IMR-90 (cell line): ENCODE results near the gene CCDC88B. TPM values are rescaled to one million over a fixed set of nuclear protein-coding genes. Genes with fewer than 3 reads are reported as not detected.

Experiments used
- CEBPB ChIP-seq: IDR thresholded peaks from 2 replicates; pipeline ENCODE4 v1.6.1; 2012; ENCODE audit warnings: low read depth, low read length, improper control_type of control experiment
- CHD1 ChIP-seq: IDR thresholded peaks from 2 replicates; pipeline ENCODE4 v1.6.1; 2012; ENCODE audit warnings: low read depth, low read length, improper control_type of control experiment
- ELK1 ChIP-seq: fragments of 150-350 bp; IDR thresholded peaks from 2 replicates; pipeline ENCODE4 v1.6.1; 2016; ENCODE audit warnings: low read depth, mild to moderate bottlenecking, low read length, moderate library complexity, borderline replicate concordance
- MAZ ChIP-seq: IDR thresholded peaks from 2 replicates; pipeline ENCODE4 v1.6.1; 2012; ENCODE audit warnings: low read depth, mild to moderate bottlenecking, low read length, improper control_type of control experiment, moderate library complexity, borderline replicate concordance
- NFE2L2 ChIP-seq: fragments of 150-350 bp; IDR thresholded peaks from 2 replicates; pipeline ENCODE4 v1.6.1; 2016; ENCODE audit warnings: low read depth, mild to moderate bottlenecking, low read length
- RAD21 ChIP-seq: IDR thresholded peaks from 2 replicates; pipeline ENCODE4 v1.6.1; 2012; ENCODE audit warnings: low read length, improper control_type of control experiment
- SMC3 ChIP-seq: fragments of 150-350 bp; IDR thresholded peaks from 2 replicates; pipeline ENCODE4 v1.6.1; 2016; ENCODE audit warnings: low read depth, mild to moderate bottlenecking, antibody characterized with exemption, low read length, moderate library complexity
- polyA plus RNA-seq, 3 experiments: library from polyadenylated mRNA; depleted of rRNA; stranded (reverse); fragments of >200 nt; gene quantifications; 2 replicates each; pipeline ENCODE4 v1.2.3, GENCODE V29; 2012; ENCODE audit warnings: low replicate concordance in 1 of 3
- total RNA-seq: library from RNA; depleted of rRNA; stranded (reverse); fragments of >200 nt; gene quantifications from 2 replicates; pipeline ENCODE4 v1.2.3, GENCODE V29; 2012

Gene CCDC88B
- total and polyA plus RNA-seq, 2 of the 4 experiments (the other 2 are of a cell fraction): 1.3 to 2.5 TPM

- TF ChIP-seq ELK1 (no peak), SMC3 (no peak), CEBPB (peak; percentile 83), MAZ (0 out of 2 replicates have a peak, but pooled peaks have one; percentile 18), CHD1 (no peak), NFE2L2 (0 out of 2 replicates have a peak, but pooled peaks have one; percentile 1), RAD21 (peak; percentile 47)
Measured at GRCh38 chr11:64317961-64318765, 21.8 kb upstream of the CCDC88B start, which contains the start of gene PRDX5 (continued).
